HG03066 (cell line): ENCODE data around the gene SLC22A17.
"Not testable (repeated sequence)": the region's sequence is repeated elsewhere in the genome, so short reads cannot be mapped to it uniquely, and the experiment has no call there.

Experiments
- ATAC-seq: cut with Tn5 transposase; IDR thresholded peaks from one replicate; pipeline ENCODE4 v1.9.1; 2021; ENCODE audit warnings: low read depth; ENCODE audit not compliant: unreplicated experiment

Gene SLC22A17

DNA sequence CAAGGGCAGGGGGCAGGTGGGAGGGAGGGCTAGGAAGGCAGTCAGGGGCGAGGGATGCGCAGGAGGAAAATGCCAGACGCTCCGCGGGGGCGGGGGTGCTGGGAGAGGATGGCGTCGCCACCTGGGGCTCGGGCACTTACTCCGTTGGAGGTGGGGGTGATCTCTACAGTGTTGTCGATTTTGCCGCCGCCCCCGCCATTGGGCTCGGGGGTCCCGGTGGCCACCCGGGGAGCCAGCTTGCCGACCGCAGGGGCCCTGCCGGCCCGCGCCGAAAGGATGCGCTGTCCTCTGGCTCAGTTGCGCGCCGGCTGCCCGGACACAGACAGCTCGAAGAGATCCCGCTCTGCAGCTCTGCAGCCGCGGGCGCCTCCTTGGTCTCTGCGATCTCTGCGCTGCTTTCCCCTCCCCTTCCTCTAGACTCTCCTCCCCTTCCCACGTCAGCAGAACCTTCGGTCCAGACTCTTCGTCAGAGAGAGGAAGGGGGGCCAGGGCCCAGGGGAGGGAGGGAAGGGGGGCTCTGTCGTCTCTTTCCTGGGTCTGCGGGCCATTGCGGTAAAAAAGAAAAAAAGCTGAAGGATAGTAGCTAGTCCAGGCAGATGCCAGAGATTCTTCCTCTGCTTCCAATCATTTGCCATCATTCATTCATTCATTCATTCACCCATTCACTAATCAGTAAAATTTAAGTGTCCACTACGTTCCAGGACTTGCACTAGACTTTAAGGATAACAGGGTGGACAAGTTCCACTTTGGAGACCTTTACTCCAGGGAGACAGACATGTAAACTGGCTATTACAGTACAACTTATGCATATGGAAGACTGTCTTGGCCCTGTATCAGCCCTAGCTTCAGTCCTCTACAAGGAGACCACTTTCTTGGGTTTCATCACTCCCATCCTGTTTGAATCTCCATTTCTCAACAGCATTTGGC is at the start of gene SLC22A17:
SLC22A17 (minus strand) TSS at position 382 of the 927 bp plus-strand sequence.
- ATAC-seq = no peak

DNA sequence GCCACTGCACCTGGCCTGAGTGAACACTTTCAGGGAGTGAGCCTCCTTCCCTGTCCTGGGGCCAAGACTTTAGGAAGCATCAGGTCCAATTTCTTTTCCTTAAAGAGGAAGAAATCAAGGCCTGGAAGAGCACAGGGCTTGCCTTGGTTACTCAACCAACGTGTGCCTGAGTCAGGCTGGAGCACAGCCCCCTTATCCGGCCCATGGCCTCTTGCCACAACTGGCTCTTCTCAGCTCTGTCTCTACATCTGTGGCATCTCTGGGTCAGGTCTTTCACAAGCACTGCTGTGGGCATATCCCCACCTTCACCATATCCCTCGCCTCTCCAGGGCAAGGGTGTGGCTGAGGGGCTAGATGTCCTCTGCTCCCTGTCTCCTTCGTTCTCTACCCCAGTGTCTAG is 48.6 kb upstream of the SLC22A17 start:
- ATAC-seq = no peak

DNA sequence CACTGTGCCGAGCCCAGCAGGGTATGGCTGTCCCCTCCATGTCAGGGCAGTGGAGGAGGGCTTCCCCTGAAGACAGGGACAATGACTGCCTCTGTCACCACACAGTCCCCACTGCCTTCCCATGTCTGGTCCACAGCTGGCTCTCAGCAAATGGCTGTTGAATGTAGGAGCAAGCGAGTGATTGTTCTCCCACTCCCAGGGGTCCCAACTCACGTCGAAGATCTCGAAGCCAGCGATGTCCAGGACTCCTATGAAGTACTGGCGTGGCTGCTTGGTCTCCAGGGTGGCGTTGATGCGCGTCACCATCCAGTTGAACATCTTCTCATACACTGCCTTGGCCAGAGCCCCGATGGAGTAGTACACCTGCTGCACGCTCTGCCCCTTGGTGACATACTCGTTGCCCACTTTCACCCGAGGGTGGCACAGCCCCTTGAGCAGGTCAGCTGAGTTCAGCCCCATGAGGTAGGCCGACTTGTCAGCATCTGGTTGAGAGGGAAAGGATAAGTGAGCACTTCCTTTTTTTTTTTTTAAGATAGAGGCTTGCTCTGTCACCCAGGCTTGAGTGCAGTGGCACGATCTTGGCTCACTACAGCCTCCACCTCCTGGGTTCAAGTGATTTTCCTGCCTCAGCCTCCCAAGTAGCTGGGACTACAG is 47.9 kb upstream of the SLC22A17 start:
- ATAC-seq = not testable (repeated sequence)

DNA sequence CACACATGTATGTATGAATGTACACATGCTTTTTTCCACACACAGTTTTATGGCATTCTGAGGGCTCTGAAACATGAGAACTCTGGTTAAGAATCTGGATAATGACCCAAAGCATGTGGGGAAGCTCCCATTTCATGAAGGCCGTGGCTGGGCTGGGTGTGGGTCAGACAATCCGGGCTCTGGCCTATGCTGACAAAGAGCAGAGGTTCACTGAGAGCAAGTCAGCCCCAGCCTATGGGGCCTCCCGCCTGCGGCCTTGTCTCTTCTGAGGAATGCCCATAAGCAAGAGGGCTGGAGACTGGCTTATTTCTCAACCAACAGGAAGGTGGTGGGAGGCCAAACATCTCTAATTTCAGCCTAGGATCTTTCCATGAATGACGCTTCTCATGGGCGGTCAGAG is 46.9 kb upstream of the SLC22A17 start:
- ATAC-seq = no peak

DNA sequence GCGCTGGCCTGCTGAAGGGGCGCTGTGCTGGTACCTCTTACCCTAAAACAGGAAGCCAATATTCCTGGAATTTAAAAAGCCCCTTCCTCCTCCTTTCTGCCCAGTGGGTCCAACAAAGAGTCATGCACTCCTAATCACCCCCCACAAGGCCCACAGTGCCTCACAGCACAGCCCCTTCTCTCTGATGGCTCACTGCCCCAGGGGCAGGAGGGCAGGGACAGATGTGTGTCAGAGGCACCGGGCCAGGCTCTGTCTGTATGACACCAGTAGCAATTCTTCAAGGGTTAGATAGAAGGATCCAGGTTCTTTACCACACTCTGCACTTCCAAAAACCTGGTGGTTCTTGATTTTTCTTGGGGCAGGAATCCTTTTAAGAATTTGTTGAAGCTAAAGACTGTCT is 46.4 kb upstream of the SLC22A17 start:
- ATAC-seq = no peak

DNA sequence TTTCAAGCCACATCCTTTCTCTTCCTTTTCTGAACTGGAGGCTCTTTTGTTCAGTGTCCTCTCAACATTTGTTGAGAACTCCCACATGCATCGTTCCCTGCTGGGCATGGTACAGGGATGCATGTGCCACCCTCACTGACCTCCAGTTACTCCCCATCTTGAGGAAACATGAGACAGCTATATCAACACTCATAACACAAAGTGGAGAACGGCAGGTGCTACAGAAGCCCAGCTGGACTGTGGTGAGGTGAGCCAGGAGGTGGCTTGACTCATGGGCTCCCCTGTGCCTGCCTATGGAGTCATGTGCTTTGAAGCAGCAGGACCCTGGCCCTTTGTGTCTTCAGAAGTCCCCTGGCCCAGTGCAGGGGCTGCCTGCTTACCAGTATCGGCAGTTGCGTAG is 45.7 kb upstream of the SLC22A17 start:
- ATAC-seq = no peak

DNA sequence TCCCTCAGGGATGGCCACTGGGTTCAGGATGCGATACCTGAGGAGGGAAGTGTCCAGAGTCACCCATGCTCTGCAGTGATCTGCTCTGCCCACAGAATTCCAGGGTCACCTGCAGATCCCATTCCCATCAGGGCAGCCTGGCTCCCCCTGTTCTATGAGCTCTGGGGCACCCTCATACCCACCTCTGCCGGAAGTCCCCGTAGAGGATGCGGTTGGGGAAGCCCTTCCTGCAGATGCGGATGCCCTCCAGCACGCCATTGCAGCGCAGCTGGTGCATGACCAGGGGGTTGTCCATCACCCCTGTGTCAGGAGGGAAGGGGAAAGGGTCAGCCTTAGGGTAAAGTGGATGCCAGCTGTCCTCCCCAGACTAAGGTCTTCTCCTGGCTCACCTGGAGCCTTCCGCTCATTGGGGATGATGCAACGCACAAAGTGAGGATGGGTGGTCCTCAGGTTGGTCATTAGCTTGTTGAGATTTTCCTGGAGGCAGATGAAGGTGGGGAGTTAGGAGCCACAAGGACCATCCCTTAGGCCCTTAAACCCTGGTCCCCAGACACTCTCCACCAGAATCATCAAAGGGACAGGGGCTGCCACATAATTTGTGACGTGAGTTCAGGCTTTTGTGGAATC is 44.2 kb upstream of the SLC22A17 start:
- ATAC-seq = no peak

DNA sequence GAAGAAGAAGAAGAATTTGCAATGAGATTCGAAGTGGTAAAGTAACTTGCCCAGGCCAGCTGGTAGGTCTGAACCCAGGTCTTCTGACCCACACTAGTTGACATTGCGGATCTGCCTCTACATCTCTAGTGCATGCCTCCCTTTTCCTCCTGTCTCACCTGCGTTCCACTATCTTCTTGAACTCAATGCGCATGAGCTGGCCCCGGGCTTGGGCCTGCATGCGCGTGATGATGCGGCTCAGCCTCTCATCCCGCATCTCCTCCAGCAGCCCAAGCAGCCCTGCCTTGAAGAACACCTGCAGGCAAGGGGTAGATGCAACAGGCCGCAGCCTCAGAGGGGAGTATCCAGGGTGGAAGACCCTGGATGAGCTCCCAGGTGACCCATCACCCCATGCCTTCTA is 43.4 kb upstream of the SLC22A17 start:
- ATAC-seq = no peak

DNA sequence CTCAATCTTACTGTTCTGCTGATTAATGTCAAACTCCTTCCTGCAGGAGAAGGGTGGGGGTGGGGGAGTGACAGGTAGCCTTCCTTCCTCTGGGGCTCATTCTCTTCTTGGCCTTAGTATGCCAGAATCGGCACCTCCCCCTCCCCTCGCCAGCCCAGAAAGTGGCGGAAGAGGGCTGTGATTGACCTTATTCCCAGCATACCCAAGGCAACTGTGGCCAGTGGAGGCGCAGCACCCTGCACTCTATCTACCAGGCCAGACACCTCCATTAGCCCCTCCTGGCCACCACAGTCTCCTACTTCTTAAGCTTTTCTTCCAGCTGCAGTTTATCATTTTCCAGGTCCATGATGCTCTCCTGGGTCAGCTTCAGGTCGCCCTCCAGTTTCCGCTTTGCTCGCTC is 39.9 kb upstream of the SLC22A17 start:
- ATAC-seq = no peak

DNA sequence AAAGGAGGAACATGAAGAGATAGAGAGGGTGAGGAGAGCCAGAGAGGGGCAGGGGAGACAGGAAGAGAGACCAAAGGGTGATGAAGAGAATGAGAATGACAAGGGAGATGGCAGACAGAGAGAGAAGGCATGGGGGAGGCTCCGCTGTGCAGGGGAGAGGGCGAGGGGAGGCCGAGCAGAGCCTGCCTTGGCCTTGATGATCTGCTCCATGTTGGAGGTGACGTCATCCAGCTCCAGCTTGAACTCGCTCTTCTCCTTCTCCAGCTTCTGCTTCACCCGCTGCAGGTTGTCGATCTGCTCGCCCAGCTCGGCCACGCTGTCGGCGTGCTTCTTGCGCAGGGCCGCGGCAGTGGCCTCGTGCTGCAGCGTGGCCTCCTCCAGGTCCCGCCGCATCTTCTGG is 37.2 kb upstream of the SLC22A17 start:
- ATAC-seq = not testable (repeated sequence)

DNA sequence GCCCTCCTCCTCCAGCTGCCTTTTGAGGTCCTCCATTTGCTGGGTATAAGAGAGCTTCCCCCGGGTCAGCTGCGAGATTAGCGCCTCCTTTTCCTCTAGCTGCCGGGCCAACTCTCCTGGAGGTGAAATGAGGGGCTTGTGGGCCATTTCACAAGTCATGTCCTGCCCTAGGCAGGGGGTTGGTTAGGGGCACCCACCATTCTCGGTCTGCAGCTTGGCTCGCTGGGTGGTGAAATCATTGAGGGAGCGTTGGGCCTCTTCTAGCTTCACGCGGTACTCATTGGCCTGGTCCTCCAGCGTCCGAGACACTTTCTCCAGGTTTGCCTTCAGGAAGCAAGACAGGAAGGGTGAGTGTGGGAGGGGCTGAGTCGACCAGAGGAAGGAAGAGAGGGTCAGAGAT is 36.7 kb upstream of the SLC22A17 start:
- ATAC-seq = no peak

DNA sequence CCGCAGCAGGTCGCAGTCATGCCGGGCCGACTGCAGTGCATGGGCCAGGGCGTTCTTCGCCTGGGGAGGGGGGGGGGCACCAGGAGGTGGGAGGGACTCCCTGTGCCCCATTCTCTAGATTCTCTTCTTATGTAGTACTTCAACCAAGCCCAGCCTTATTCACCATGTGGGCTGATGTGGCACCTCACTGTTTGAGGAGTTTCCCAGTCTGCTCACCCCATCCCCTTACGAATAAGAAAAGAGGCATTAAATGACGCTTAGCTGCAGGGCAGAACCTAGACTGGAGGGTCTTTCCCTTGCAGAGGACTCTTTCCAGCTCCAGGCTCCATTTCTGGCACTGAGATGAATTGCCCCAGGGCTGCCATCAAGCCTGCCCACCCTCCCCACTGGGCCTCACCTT is 36.3 kb upstream of the SLC22A17 start:
- ATAC-seq = no peak

DNA sequence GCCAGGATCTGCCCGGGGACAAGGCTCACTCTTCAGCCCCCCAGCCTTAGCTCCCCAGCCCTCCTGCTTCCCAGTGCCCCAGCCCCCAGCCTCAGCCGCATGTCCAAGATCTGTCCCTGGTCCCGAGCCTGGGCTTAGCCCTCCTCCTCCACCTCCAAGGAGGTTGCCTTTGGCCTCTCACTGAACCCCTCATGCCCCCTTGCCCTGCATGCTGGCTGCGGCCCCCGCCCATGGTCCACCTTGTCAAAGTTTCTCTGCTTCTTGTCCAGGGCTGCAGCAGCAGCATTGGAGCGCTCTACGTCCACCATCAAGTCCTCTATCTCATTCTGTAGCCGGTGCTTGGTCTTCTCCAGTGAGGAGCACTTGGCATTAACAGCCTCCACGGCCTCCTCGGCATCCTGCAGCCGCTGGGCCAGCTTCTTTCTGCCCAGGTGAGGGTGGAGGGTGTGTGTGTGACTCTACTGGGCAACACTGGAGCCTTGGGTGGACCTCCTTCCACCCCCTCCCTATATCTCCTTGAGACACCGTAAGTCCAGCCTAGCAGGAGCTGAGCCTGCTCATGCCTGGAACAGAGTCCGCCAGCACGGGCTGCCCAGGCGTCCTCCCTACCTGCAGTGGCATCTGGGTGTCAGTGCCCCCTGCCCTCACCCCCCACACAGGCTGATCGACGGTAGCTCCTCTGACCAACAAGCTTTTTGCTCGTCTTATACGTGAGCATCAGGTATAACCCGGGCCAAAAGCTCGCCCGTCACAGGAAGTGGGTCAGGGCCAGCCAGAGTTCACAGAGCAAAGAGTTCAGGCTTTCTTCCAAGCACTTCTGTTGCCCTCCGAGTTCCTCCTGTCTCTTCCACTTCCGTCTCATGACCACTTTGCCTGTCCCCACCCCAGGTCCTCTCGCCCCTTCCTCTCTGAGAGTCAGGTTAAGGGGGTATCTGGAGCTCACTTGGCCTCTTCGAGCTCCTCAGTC is 35.5 kb upstream of the SLC22A17 start:
- no peak for ATAC-seq

DNA sequence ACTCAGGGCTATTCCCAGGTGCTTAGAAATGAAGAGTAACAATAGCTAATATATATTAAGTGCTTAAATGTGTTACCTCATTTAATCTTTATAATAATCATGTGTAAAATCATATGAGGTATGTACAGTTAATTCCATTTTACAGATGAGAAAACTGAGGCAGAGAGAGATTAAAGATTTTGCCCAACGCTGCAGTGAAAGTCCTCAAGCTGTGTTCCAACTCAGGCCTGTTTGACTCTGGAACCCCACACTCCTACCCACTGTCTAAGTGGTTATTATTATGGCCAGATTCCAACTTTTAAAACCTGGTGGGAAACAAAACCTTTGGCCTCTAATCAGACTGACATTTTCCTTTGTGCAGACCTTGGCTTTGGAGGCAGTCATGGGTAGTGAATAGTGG is 34.3 kb upstream of the SLC22A17 start:
- ATAC-seq = no peak

DNA sequence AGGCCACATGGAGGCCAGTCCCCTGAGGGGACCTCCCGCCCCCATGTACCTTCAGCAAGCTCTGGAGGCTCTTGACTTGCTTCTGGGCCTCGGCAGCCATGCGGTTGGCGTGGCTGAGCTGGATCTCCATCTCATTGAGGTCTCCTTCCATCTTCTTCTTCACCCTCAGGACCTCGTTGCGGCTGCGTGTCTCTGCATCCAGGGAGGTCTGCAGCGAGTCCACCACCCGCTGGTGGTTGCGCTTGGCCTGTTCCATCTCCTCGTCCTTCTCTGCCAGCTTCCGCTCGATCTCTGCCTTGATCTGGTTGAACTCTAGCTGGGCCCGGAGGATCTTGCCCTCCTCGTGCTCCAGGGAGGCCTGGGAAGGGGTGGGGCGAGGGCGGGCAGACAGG is 33.6 kb upstream of the SLC22A17 start:
- ATAC-seq = not testable (repeated sequence)

DNA sequence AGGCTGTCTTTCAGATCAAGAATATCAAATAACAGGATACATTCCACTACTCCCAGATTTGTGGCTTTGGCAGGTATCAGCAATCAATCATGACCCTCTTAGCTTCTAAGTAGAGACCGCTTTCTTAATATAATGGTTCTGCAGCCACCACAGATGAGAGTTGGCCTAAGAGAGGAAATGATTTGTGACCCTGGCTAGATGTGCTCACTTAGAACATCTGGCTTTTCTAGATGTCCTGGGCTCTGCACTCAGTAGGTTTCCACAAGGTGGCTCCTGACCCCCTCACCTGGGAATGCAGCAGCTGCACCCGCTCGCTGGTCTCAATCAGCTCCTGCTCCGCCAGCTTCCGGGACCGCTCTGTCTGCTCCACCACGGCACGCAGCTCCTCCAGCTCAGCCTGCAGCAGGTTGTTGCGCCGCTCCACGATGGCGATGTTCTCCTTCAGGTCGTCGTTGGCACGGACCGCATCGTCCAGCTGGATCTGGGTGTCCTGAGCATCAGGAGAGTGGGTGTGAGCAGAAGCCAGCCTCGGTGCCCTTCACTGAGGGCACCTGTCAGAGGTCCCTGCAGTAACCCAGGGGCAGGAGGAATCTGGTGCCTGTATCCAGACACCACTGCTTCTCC is 33.1 kb upstream of the SLC22A17 start:
- no peak for ATAC-seq

DNA sequence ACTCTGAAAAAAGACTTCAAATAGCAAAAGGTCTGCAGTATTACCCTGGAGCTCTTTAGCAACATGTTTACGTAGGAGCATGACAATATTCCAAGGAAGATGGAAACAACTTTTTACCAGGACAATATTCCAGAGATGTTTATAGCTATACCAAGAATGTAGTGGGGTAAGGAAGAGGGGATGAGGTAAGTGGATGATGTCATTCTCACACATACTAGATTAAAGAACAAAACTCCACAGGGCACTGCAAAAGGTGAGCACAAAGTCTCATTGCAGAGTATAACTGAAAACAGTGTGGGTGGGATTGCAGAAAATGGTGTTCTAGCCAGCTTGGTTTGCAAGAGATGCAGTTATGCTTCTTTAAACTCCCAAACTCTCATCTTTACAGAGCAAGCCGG is 32.6 kb upstream of the SLC22A17 start:
- no peak for ATAC-seq

DNA sequence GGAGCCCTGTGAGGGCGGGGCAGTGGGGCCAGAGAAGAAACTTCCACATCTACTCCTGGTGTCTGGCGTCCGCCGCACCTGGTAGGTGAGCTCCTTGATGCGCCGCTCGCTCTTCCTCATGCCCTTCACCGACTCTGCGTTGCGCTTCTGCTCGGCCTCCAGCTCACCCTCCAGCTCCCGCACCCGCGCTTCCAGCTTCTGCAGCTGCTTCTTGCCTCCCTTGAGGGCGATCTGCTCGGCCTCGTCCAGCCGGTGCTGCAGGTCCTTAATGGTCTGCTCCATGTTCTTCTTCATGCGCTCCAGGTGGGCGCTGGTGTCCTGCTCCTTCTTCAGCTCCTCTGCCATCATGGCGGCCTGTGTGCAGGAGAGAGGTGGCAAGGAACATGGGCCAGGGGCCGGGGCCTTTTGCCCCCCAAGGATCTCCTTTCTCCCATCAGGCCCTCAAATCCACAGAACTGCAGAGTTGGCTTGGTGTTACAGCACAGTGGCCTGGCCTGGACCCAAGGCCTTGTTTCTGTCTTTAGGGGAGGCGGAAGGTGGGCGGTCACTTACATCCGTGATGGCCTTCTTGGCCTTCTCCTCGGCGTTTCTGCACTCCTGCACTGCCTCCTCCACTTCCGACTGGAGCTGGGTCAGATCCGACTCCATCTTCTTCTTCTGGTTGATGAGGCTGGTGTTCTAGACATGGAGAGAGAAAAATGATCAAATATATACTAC is 31.8 kb upstream of the SLC22A17 start:
- ATAC-seq = no peak

DNA sequence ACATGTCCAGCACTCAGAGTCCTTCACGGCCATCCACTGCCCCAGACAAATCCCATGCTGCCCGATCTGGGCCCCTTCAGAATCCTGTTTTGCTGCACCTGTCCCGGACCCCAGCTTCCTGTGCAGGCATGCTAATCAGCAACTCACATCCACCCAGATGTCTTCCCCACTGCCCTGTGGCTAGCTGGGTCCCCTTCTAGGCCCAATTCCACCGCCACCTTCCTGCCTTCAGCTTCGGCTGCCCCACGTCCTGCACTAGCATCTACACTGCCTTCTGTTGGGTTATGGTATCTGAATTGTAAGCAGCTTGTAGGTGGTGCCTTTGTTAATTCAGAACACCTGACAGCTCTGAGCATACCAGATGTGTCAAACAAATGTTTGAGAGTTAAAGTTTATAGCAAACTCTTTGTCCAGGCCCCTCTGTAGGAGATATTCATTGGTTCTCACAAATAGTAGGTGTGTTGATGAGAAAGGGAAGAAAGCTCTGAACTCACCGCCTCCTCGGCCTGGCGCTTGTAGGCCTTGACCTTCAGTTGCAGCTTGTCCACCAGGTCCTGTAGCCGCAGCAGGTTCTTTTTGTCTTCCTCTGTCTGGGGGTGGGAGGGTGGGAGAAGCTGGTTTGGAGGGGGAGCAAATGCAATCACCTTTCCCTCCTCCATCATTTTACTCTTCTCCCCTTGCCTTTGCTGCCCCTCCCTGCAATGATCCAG is 30.2 kb upstream of the SLC22A17 start:
- no peak for ATAC-seq
